Activated gamma-delta T cell treated with anti-CD3 and anti-CD28 coated beads, Interleukin-2, amount 50 U/mL, for 16 hours (primary cell): ENCODE results near the gene KRTCAP3.

Experiments
- DNase-seq: peaks from one replicate; pipeline ENCODE4 v3.0.0-alpha.2; 2020; ENCODE audit warnings: low read depth

KRTCAP3 gene

GRCh38 chr2:27441226-27441926 lies 805 bp upstream of the KRTCAP3 start:
- no peak for DNase-seq

GRCh38 chr2:27442920-27443282 lies 720 bp downstream of the KRTCAP3 start:
- no peak for DNase-seq

- no peak for DNase-seq
Observed at GRCh38 chr2:27445155-27445554, 3.0 kb downstream of the KRTCAP3 start.

- no peak for DNase-seq
Observed at GRCh38 chr2:27445615-27446014, 3.4 kb downstream of the KRTCAP3 start.

GRCh38 chr2:27446057-27446456 lies 3.9 kb downstream of the KRTCAP3 start:
- DNase-seq = no peak

- DNase-seq = no peak
Observed at GRCh38 chr2:27448381-27448780, 6.2 kb downstream of the KRTCAP3 start.

- no peak for DNase-seq
Observed at GRCh38 chr2:27451095-27451494, 8.9 kb downstream of the KRTCAP3 start.

- DNase-seq = no peak
Observed at GRCh38 chr2:27453968-27454367, 11.8 kb downstream of the KRTCAP3 start.

GRCh38 chr2:27461118-27461517 lies 18.9 kb downstream of the KRTCAP3 start:
- DNase-seq = no peak

- no peak for DNase-seq
Observed at GRCh38 chr2:27464443-27464842, 22.3 kb downstream of the KRTCAP3 start.

GRCh38 chr2:27471961-27472360 lies 29.8 kb downstream of the KRTCAP3 start:
- no peak for DNase-seq

GRCh38 chr2:27485496-27485895 lies 43.3 kb downstream of the KRTCAP3 start:
- no peak for DNase-seq

- DNase-seq = no peak
Observed at GRCh38 chr2:27489118-27489497, 46.9 kb downstream of the KRTCAP3 start.

- peak; percentile 98 for DNase-seq
Observed at GRCh38 chr2:27489498-27490397, 47.6 kb downstream of the KRTCAP3 start, which contains the start of gene IFT172. TSS of gene IFT172 (minus strand) at chr2:27489743. CDS start at chr2:27489653, 90 bp downstream.

GRCh38 chr2:27492557-27492956 lies 50.4 kb downstream of the KRTCAP3 start:
- no peak for DNase-seq

GRCh38 chr2:27493948-27494283 lies 51.7 kb downstream of the KRTCAP3 start:
- no peak for DNase-seq
